K562 treated with DMSO at 1 percent for 12 hours (cell line): Measurements from ENCODE around the gene METTL21A. TPM values are rescaled to one million over a fixed set of nuclear protein-coding genes. Genes with fewer than 3 reads are reported as not detected.

Experiments used
- total RNA-seq: library from RNA; unstranded; fragments of 300-600 nt; gene quantifications from 2 replicates; pipeline ENCODE4 v1.2.3, GENCODE V29; 2022; ENCODE audit not compliant: insufficient read depth

METTL21A gene
- 14.2 and 34.2 TPM in 2 replicates for total RNA-seq

GRCh38 chr2:207625014-207625907, at the start of gene METTL21A:
TSS of gene METTL21A (minus strand) at chr2:207625394. CDS start at chr2:207624375, 1,019 bp downstream.

Other genes with a start within 250 kb of the METTL21A start
- 4.6 and 24.4 TPM in 2 replicates for gene CREB1, start 95.4 kb downstream of the METTL21A start, total RNA-seq
- gene CCNYL1, start 86.2 kb upstream of the METTL21A start, total RNA-seq = 3.1 and 9.2 TPM in 2 replicates
- 3.4 and 8.5 TPM in 2 replicates for gene FZD5, start 144.5 kb upstream of the METTL21A start, total RNA-seq